HuH-7.5 (cell line): ENCODE results near the gene CD46.

Experiments
- DNase-seq: peaks from one replicate; pipeline ENCODE4 v3.0.0; 2011; ENCODE audit warnings: low spot score

CD46 gene

DNA sequence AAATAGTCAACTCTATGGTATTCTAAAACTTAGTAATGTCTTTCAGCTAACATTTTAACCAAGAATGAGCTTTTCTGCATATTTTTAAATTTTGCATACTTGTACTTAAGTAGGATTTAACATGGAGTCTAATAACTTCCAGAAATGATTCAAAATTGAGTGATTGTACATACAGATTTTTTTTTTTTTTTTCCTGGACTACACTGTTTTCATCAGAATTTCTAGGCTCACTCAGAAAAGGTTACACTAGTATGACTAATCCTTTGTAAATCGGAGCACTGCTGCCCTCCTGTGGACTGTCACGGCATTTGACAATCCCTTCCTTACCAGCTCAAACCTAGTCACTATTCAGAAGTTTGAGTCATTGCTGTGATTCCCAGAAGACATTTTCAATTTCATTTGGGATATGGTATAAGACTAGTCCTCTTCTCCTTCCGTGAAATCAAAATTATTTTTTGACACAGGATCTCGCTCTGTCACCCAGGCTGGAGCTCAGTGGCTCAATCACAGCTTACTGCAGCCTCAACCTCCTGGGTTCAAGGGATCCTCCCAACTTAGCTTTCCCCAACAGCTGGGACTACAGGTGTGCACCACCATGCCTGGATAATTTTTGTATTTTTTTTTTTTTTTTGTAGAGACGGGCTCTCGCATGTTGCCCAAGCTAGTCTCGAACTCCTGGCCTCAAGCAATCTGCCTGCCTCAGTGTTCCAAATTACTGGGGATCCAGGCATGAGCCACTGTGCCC, 45.5 kb downstream of the CD46 start:
- no peak for DNase-seq

DNA sequence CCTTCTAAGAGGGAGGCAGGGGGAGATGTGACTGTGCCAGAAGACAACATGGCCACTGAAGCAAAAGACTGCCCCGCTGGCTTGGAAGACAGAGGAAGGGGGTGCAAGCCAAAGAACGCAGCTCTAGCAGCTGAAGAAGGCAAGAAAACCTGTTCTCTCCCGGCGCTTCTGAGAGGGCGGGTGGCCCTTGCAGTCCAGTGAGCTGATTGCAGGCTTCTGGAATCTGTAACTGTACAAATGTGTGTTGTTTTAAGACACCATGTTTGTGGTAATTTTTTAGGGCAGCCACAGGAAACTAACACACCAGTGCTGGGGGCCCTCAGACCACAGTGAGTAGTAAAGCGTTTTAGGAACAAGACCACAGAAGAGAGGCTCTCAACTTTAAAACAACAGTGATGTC, 47.0 kb downstream of the CD46 start:
- DNase-seq = no peak

DNA sequence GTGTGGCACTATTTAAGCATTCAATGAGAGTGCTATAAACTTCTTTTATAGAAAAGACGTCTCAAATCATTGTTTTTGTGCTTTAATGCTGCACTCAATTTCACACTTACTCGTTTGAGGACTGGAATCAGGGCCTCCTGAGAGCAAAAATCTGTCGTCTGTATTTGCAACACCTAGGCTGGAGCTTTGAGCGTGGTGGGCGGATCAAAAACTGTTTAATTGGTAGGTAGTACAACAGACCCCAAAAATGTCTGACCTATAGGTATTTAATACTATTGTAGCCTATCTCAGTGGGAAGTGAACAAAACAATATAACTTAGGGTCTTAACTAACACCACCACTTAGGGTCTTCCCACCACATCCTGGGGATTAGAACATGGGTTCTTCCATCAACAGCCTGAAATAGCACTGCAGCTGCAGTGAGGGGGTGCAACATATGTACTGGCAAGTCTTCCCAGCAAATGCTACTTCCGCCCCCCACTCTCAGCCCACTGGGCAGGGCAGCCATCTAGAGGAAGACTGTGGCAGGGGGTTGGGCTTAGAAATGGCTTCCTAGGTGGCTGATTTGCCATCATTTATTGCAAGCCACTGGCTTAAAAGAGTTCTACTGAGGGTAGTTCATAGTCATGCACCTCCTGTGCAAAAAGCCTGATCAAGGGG, 48.3 kb downstream of the CD46 start:
- no peak for DNase-seq

DNA sequence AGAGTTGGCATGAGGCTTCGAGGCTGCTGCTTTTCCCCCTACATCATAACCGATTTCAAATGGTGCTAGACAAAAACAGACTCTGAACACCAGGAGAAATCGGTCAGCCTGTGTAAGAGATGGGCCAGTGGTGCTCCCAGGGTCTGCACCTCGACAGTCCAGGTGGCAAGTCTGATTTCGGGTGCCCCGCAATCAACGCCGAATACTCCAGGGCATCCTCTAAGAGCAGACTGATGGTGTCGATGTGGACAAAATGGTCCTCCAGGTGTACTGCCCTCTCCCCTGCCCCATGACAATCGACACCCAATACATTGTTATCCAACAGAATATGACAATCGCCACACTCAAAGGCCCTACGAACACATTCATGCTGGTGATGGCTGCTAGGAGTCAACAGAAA, 50.0 kb downstream of the CD46 start:
- DNase-seq = no peak

DNA sequence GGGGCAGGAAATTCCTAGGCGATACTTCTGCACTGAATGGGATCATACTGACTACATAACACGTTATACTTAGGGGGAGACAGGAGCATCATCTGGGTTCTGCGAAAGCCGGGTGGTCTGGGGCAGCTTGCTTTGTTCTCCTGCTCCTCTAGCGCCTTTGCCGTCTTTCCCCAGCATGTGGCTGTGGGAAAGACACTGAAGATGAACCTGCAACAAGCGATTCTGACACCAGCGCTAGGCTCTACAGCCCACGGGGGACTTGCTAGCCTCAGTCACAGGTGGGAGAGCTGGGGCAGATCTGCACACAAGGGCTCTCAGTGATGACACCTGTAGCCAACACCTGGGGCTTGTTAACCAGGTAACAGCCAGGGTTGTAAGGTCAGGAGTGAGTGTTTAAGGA, 51.8 kb downstream of the CD46 start:
- no peak for DNase-seq

DNA sequence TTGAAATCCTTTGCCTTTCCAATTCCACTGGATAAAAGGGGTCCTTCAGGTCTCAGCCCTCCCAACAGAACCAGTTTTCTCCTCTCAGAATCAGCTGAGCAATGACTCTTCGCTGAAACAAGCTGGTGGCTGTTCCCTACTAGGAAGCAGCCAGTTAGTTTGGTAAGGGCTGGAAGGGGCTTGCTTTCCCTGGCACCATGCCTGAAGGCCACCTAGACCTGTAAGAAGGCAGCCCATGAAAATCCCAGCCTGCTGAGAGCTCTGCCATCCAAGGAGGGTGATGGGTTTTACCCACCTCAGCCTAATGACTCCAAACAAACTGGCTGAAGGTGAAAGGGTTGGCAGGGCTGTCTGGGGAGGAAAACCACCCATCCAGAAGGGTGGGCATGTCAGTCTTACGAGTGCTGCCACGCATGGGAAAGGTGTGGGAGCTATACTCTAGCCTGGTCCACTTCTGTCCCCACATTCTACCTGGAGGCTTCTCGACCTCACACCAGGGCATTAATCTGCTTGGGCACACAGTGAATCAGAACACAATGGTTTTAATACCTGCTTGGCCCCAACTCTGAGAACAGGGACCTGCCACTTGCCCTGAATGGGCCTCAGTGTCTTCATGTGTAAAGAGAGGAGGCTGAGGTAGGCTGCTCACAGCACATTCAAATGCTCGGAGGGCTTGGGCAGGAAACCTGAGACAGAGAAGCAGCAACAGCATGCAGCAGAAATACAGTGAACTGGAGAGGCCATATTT, 53.0 kb downstream of the CD46 start:
- DNase-seq = no peak

DNA sequence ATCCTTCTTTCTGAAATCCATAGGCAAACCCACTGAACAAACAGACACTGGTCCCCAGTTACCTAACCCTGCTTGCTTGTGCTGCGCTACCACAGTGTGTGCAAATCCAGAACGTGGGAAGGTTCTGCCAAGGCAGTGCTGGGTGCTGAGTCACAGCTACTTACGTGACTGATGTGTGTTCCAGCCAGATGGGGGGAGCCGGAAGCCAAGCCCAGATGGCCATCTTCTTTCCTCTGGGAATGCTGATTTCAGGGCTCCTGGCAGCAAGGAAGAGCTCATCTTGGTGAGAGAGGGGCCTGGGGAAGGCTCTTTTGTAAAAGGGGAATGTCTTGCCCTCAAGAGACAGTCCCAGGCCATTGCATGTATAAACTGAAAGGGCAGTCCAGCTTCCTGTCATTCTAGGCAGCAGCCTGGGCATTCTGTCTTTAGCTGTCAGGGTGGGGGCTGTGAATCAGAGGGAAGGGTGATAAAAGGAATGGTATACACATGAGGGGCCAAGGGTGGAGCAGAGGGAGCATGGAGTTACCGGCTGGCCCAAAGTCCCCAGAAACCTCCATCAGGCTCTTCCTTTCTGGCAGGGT, 54.1 kb downstream of the CD46 start:
- DNase-seq = no peak

DNA sequence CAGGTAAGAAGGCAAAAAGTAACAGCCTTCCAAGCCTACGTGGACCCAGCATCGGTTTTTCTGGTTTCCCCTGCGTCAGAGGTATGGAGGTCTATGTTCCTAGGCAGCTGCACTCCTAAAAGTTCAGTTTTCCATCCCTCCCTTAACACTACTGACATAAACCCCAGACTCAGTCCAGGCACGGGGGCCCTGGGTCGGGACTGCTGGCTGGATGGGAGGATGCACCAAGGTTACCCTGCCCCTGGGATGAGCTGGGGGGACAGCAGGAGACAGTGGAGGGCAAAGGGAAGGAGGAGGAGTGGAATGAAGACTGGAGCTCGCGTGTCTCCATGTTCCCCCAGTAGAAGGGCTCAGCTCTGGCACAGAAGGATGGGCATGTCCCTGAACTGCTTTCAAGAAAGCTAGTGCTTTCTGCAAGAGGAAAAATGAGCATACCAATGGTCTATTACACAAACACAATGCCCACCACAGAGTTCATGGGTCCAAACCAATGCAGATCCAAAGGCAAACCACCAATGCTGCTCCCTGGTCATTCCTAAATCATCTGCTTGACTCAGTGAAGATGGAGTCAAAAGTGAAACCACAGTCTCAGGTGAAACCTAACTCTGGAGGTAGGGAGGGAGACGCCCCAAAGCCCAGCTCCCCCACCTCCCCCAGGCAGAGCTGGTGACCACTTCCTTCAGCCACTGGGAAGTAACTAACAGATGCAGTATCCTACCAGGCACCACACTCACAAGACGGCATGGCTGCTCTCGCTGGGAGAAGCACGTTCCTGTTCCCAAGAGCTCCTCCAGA, 54.9 kb downstream of the CD46 start:
- DNase-seq = no peak

DNA sequence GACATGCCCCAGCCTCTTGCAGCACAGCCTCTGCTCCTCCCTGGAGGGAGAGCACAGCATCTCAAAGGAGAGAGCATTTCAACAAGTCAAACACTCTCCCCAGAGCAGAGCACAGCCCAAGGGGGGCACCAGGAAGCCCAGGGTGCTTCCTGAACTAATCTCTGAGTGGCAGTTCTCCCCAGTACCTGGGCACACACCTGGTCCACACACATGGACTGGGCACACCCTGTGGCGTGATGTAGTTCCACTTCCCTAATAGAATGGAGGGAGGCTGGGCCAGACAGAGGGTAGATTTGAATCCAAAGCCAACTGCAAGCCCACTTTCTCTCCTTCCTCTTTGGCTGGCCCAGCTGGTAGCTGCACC, 55.5 kb downstream of the CD46 start:
- no peak for DNase-seq

DNA sequence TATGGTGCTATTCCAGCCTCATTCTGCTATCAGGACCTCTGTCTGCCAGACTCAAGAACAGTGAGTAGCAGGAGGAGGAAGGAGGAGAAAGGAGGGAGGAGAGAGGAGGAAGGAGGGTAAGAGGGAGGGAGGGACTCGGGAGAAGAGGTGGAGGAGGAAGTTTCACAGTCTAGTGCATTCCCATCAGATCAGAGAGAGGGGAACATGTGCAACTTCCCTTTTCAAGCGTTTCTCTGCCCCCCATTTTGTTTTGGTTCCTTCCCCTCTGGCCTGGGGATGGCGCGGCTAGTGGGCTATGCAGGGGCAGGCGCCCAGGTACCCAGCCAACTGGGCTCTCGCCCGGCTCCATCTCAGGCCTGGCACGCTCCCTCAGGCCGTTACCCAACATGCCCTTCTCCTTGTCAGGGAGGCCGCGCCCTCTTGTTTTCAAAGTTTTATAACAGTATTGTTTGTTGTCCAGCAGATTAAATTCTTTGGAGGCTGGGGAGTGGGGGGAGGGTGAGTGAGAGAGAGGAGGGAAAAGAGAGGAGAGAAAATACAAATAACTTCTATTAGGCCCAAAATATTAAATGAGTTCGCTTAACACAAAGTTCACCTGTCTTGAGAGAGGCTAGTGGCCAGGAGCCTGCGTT, 56.0 kb downstream of the CD46 start:
- DNase-seq = no peak

DNA sequence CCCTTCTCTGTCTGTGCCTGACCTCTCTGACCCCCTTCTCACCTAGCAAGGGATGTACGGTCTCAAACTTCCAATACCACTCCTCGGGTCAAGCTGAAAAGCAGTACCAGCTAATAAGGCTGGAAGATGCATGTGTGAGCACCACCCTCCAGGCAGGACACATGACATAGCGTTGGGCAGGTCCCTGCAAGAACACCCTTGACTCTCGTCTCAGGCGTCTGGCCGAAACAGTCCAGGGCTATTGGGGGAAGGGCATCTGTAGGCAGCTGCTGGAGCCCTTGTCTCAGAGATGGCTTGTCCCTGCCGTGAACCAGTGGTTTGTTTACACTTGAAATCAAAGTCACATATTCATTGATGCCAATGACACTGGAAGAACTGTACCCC, 56.5 kb downstream of the CD46 start:
- no peak for DNase-seq

DNA sequence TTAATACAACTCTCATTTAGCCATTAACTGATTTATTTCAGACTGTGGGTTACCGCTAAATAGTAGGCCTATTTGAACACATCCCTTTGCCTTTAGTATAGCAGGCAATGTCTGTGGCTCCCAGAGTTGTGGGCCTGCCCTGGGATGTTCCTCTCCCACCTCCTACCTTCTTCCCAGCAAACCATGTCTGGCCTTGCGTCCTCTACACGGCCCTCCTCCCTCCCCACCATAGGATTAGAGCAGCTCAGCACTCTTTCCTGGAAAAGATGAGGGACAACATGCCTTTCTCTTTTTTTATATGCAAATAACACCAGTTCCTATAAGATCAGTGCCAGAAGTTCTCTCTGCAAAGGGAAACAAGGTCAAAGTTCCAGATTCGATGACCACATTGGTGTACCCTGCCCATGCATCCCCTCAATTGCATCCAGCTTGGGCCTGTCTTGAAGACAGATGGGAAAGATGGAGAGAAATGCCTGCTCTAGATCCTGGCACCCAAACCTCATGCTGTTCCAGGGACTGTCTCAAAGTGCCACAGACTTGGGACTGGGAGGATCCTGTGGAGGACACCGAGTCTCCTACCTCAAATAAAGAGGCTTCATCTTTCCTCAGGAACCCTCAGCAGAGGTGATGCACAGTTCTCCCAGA, 57.2 kb downstream of the CD46 start:
- DNase-seq = no peak

DNA sequence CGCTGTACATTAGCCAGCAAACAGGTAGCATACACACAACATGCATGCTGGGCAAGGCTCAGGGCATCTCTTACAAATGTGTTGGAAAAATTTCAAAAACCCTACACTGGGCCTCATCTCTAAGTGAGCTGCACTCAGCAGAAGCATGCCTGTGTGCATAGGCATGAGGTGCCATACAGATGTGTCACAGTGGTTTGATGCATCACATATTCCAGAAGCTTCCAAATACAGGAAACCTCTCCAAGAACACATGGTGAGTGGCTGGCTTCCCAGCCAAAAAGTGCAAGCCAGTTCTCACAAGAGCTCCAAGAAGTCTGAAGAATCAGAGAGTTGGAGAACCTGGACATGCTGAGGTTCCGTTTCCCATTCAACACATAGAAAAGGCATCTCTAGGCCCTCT, 58.3 kb downstream of the CD46 start:
- DNase-seq = no peak

DNA sequence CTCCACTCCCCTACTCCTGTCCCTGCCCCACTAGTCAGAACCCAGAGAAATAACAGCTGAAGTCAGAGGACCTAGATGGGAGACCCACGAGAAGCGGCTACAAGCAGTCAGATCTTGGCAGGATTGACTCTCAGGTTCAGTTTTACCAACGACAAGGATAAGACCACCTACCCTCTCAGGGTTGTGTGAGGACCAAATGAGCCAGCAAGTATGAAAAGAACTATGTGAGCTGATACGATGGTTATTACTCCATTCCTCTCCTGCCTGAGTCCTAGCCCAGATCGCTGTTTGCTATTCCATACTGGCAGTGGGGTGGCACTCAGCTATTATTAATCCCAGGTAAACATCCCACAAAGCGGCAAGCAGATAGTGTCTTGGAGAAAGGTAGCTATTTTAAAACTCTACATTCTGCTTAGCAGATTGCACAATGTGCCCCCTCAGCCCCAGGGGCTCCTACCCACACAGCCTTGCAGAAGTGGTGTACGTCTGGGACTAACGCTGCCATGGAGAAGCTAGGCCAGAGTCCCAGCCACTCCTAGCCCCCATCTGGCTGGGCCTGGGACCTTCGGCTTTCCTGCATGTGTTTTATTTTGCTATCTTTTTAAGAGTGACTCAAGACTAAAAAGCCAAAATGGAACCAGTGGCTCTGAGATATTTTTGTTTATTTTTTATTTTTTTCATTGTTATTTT, 58.9 kb downstream of the CD46 start:
- no peak for DNase-seq

DNA sequence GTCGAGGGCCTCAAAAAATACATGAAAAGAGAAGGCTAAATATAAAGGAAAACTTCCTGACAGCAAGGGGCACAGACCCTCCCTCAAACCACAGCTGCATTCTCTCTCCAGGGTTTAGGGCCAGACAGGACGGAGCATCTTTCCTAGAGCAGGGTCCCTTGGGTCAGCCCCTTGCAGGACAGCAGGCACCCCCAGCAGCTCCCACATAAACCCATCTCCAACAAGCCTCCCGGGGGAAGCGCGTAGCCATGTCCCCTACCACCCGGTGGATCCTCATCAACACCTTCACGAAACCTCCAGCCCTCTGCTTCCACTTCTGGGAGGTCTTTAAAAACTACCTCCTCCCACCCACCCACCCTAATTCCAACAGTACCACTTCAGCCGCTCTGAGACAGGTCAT, 59.5 kb downstream of the CD46 start:
- DNase-seq = no peak

DNA sequence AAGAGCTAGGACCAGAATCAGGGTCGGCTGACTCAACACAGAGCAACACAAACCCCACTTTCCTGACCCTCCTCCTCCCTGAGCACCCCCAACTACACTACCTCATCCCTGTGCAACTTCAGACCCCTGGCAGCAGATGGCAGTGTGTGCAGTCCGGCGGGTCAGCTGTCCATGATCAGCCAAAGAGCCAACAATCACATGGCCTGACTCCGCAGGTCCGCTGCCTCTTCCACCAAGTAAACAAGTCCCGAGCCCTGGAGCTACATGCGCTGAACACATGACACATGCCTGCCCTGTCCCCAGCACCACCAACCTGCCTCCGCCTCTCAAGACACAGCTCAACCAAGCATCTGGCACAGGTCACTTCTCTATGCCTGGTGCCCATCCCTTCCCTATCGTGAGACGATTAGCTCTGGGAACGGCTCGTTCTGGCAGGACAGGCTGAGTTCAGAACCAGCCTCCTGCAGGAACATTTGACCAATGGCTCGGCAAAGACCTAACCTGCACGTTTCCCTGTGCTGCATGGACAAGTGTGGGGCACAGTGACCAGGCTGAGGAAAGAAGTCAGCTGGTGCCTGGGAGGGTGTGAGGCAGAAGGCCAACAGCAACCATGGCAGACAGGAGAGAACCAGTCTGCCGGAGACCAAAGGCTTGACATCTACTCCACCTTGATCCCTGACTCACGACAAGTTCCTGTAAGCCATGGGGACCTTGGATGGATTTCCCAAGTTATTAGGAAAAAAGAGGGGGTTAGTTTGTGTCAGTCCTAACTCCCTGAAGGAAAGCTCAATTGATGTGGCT, 60.3 kb downstream of the CD46 start:
- peak; percentile 70 for DNase-seq

DNA sequence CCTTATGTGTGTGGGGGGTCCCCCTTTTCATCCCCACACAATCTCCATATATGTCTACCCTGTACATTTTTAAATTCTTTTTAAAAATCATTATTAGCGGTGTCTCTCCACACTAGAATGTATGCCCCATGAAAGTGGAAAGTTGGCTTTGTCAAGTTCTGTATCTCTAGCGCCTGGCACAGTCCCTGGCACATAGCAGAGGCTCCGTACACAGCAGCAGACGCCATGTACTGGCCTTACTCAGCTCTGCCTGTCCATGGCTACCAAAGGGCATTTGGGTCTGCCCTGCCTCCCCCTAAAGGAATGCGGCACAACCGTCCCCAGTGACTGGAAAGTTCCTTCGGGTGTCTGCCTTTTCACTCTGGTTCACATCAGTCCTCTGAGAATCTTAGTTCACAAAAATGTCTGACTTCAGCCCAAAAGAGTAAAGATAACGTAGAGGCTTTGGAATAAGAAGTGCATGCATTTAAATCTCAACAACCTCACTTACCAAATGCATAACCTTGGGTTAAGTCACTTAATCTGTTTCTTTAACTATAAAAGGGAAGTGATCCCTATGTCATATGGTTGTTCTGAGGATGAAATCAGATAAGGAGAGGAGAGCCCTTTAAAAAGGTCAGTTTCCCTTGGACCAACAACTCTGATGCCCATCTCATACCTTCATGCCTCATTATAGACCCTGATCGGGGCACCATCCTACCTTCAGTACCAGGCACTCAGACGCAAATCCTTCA, 61.1 kb downstream of the CD46 start:
- DNase-seq = no peak

DNA sequence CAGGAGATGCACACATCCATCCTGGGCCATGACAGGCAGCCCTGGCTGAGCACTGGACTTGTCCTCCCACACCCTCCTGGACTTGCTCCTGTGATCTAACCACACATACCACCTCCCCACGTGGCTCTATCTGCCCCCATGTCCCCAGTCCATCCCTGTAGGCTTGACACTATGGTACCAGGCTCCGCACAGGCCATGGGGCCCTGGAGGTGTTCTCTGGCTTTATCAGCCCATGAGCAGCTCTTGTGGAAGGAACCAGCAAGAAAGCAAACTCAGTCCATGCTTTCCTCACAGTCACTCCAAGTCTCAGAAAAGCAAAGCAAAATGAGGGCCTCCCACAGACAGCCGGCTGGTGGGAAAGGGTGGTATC, 61.6 kb downstream of the CD46 start:
- no peak for DNase-seq

DNA sequence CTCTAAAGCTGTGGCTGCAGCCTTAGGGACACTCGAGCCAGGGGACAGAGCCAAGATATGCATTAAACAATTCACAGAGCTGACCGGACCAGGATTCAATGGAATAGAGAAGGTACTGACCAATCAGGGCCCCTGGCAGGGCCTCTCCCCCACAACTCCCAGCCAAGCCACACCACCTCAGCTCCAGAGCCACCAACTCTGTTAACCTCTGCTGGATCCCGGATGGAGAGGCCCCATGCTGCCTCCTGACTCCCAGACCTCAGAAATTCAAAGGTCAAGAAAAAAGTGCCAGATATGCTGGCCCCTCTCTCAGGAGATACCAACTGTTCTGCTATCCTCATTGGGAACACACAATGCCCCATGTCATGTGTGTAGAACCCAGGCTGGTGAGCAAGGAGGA, 62.1 kb downstream of the CD46 start:
- DNase-seq = no peak
